GM18867 (cell line): ENCODE measurements around the gene BCL11A.

Experiments
- ATAC-seq: cut with Tn5 transposase; IDR thresholded peaks from one replicate; pipeline ENCODE4 v1.9.1; 2021; ENCODE audit warnings: mild to moderate bottlenecking, moderate library complexity; ENCODE audit not compliant: unreplicated experiment

The BCL11A gene

DNA sequence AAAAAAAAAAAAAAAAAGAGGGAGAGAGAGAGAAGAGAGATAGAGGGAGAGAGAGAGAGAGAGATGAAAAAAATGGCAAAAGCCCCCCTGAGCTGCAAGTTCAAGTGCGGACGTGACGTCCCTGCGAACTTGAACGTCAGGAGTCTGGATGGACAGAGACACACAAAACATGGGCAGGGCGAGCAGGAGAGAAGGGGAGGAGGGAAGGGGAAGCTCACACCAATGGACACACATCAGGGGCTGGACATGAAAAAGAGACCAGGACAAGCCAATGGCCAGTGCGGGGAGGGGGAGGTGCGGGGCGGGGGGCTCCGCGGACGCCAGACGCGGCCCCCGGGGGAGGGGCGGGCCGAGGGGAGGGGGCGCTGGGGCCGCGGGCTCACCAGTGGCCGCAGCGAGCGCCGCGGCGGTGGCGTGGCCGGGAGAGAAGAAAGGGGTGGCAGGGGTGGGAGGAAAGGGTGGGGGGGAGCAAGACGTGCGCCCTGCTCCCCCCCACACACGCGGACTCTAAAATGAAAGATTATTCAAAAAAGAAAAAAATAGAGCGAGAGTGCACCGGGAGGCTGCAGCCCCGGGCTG is at the start of gene BCL11A:
Gene BCL11A, minus strand, starts transcription at position 160 of the 579 bp plus-strand sequence. CDS start 384 bp downstream, outside the sequence.
- no peak for ATAC-seq

DNA sequence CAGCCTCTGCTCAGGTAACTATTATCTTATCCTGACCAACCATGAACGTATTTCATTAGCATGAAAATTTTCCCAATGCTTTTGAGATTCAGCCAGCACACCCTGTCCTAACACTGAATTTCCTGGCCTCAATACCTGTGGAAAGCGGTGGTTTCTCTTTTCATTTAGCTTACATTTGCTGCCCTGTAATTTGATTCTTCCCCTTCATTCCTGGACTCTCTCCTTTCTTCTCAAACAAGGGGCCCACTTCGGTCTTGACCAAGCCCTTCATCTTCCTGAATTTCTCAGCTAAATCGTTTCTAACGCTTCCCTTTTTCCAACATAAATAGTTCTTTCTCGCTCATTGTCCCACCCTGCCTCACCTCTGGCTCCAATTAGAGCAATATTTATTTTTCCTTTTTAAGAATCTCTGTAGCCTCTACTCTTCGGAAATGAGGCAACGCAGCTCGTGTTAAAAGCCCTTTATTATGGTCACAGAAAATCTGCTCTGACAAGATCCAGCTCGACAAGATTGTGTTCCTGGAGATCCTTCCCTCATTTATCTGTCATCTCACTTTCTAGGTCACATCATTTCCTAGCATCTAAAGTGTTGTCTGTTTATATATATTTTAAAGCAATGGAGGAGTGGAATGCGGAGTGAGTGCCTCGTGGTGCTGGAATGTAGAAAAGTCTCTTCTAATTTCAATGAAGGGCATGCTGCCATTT is 49.5 kb upstream of the BCL11A start:
- ATAC-seq = no peak

DNA sequence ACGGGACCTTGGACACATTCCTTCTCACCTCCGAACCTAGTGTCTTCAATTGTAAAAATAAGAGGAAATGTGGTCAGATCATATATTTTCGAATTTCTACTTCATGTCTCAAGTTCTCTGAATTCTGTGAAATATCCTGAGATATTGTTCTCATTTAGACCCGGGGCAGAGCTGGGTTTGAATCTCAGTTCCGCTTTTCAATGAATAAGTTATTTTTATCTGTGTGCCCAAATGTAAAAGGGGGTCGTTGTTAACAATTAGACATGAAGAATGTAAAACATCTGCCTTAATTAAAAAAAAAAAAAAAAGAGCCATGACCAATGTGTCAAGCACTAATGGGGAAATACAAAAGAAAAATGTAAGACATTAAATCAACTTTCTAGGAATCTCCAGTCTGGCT is 48.9 kb upstream of the BCL11A start:
- ATAC-seq = no peak

DNA sequence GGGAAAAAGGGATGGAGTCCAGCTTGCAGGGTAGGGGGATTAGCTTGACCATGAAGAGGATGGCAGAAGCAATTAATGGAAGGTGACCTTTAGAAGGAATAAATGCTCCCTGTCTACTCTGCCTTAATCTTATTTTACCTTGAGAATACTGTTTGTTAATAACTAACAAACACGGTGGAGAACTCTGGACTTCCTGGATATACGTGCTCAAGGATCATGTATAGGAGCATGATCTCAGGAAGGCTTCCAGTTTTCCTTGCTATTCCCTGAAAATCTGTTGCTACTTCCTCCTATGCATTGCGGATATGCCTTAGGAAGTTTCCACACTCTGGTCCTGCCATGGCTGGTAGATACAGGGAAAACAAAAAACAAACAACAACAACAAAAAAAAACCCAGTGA is 44.8 kb upstream of the BCL11A start:
- ATAC-seq = no peak

DNA sequence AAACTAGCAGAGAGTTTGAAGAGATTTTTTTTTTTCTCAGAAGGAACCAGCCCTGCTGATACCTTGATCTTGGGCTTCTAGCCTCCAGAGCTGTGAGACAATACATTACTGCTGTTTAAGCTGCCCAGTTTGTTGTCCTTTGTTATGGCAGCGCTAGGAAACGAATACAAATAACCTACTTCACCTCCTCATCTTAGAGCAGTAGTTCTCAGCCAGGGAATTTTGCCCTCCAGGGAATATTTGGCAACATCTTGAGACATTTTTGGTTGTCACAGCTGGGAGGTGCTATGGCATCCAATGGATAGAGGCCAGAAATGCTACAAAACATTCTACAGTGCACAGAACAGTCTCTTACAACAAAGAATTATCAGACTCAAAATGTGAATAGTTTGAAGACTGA is 43.9 kb upstream of the BCL11A start:
- ATAC-seq = no peak

DNA sequence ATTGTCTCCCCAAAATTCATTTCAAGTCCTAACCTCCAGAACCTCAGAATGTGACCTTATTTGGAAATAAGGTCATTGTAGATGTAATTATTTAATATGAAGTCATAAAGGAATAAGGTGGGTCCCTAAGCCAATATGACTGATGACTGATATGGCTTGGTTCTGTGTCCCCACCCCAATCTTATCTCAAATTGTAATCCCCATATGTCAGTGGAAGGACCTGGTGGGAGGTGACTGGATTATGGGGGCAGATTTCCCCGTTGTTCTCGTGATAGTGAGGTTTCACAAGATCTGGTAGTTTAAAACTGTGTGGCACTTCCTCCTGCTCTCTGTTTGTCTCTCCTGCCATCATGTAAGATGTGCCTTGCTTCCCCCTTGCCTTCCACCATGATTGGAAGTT is 43.0 kb upstream of the BCL11A start:
- no peak for ATAC-seq

DNA sequence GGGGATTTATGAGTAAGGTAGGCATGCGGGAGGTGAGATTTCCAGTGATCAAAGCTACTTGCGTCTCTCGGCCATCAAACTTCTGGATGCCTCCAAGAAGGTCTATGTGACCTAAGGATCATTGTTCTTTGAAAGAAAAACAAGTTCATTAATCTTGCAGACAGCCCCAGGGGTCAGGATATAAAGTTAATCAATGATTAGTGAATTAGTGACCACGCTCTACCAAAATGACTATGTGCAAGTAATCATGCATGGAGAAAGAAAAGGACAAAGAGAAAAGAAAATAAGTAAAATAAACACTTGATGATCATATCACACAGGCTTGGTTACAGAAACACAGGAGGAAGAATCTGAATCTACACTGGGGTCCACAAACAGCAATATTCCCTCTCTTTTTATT is 42.5 kb upstream of the BCL11A start:
- ATAC-seq = no peak

DNA sequence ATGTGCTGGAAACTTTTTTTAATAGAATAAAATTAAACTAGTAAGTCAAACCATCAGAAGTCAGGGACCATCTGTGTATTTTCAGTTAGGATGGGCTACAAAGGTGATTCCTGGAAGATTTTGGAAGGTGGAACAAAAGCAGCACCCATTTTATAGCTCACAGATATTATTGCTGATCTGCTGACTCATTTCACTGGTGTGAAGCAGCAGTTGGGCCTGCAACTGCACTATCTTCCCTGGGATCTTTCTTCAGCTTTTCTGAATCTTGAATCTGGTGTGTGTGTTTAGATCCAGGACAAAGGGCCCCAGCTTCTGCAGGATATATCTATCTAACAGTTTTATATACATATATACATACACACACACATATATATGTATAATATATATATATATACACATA is 35.6 kb upstream of the BCL11A start:
- ATAC-seq = no peak

DNA sequence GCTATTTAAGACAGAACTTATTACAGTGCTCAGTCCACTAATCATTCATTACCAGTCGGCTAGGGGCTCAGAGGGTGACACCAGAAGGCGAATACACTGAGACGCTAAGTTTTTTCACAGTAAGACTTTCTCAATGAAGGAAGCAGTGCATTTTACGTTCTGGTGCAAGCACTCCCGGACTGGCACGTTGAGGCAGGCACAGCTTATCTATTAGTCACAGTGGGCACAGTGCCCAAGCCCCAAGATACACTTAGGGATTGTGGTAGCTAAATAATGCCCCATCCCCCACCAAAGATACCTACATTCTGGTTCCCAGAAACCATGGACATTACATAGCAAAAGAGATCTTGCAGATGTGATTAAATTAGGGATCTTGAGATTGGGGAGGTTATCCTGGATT is 32.6 kb upstream of the BCL11A start:
- no peak for ATAC-seq

DNA sequence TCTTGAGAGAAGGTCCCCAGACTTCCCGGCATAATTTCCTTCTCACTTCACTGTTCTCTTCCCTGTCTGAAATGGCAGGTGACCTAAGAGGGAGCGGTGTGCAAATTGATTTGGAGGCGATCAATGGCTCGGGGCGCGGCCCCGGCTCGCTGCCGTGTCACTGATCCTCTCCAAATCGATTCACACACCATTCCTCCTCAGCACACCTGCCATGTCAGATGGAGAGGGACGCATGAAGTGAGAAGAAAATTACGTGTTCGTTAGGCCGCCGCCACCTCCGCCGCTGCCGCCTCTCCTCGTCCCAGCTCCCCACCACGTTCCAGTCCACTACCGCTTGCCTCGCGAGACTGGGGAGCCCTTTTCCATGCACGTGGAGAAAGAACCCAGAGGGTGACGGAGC is 31.8 kb upstream of the BCL11A start:
- no peak for ATAC-seq

DNA sequence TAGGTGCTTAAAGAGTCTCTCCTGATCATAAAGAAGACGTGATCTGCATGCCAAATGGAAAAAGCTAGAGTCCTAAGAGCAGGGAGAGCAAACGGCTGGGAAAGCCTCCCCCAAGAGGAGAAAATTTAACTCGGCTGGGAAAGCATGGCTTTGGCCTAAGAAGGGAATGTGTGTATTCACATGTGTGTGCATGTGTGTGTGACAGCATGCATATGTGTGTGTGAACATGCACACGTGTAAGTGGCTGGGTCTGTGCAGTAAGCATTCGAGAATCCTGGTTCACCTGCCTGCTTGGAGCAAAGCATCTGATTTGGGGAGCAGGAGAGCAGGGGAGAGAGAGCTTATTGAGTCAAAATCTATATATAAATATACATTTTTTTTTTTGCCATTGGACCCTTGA is 30.1 kb upstream of the BCL11A start:
- ATAC-seq = no peak

DNA sequence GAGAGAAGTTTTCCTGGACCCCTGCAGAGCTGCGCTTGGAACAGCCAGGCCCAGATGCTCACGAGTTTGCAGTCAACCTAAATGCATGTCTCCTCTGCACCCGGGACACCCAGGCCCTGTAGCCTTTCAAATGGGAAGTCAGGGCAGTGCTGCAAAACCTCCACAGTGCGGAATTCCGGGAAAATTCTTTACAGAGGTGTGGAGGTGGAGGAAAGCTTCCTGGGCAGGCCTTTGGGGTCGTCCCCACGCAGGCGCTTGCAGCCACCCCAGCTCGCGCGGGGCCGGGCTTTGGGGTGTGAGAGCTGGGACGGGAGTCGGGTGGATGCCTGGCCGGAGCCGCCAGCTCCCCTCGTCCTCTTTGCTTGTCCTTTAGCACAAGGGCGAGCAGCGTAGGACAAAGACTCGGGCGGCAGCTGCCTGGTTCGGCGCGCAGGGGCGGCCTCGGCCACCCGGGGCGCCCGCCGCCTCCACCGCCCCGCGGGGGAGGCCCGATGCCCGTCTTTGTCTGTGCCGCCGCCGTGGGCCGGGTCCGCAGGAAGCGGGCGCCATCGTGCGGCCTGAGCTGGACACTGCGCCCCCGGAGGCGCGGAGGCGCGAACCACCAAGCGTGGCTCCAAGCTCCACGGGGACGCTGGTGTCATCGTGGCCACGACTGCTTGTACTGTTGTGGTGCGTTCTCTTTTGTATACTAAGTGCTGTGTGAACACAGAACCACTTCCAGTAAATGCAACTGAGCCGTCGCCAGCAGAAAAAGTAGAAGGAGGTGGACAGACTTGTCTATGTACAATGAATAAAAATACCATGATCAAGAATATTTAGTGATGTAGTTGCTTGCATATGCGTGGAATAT is 28.2 kb upstream of the BCL11A start:
- peak; percentile 98 for ATAC-seq

DNA sequence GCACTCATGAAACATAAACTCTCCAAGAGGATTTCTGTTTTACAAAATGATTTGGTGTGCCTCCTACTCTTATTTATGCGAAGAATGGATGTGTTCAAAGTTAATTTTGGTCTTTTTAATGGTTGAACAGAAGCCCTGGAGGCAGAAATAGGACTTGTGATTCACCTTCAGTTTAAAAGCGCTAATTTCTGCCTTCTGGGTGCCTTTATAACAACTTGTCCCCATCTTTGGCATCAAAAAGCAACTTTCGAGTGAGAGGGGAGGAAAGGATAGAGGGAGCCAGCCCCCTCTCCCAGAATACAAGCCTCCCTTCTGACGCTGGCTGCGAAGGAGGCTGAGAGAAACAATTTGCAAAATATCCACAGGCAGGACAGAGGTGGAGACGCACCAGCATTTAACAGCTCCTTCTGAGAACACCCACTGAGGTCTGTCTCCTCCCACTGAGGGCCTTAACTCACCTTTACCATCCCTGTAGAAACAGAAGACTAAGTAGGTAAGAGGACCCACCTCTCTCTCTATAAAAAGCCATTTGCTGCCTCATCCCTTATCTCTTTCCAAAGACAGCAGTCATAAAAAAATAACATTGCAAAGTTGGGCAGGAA is 24.3 kb upstream of the BCL11A start:
- ATAC-seq = no peak

DNA sequence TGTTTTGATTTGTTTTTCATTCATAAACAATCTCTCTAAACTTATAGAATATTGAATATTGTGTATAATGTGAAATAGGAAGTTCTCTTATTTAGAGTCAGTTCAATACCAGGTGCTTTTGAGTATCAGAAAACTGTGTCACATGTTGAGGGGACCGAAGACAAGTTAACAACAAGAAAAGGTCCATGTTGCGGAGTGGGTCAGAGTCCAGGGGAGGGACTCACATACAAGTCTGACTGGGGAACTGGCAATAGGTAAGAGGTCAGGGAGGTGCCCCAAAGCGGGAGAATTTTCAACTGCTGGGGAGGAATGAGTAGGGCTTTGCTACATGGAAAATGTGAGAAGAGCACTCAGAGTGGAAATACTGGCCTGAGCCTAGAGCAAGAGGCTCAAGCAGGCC is 19.8 kb upstream of the BCL11A start:
- no peak for ATAC-seq

DNA sequence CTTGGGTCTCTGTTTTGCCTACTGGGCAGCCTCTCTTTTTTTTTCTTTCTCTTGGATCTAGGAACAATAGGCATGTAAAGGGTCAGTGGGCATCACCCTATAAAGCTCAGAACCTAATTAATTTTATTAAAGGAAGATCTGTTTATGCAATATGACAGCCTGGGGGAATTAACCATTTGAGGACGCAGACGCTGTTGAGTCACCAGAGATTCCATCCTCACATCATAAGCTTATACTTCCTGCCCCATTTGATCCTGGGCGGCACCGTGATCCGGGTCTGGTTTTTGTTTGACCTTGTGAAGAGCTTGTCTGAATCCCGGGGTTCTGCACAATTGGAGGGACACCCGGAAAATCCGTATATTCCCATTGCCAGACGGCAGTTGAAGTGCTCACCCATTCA is 16.8 kb upstream of the BCL11A start:
- no peak for ATAC-seq

DNA sequence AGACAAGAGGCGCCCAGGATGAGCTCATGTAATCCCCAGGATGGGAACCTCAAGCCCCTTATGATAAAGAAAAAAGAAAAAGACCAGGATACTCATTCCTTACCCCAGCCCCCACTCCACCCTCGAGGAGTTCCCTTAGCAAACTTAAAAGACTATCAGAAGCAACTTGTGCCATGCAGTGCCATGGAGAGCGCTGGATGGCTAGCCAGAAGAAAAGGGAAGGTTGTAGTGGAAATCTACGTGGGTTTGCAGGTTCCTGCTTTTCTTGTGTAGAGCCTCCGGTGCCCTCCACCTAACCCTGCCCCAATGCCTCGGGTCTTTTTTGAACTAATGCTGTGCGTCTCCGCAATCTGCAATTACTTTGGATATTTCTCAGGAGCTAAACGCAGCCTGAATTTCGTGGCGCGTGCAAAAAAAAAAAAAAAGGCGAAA is 16.2 kb upstream of the BCL11A start:
- ATAC-seq = no peak

DNA sequence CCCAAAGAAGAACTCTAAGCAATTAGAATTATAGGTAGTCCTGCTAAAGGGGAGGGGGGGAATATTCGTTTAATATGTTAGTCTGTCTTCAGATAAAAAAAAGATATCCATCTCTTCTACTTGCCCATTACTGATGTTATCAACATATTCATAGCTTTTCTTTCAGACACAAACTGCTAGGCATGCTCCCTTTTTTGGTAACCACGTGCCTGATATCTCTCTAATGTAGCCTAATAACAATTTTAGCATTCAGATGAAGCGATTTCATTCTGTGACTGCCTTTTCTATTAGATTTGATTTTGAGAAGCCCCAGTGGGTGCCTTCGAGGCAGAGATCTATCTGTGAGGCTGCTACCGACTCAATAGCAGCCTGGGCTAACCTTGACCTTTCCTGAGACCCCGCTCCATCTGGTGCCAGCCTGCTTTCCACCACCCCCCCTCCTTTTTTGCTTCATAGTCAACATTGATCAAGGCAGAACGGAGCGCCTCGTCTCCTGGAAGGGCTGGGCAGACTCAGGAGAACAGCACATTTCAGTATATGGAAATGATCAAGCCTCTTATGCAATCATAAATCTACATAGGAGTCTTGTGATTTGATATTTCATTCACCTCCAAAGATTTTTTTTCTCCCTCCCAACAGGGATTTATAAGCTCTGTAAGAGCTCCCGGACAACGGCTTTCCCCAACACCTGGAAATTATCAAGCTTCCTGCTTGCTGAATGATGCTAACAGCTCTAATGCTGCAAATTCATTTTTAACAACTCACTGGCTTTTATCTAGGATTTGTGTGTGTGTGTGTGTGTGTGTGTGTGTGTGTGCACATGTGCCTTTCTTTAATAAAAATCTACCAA is 14.7 kb upstream of the BCL11A start:
- ATAC-seq = no peak

DNA sequence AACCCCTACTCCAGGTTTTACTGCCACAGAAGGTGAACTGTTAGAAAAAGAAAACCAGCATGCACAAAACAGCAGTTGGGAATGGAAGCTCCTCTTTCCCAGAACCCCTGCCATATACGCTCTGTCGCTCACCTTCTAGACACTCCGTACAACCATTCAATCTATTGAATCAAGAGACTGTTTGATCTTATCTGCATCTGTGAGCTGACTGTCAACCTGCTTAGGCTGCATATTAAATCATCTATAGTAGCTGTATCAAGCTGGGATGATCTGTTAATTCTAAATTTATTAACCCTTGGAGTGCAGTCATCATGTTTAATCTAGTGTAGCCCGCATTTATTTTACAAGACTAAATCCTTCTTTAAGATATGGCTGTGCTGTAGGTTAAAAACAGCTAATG is 13.6 kb upstream of the BCL11A start:
- ATAC-seq = no peak

DNA sequence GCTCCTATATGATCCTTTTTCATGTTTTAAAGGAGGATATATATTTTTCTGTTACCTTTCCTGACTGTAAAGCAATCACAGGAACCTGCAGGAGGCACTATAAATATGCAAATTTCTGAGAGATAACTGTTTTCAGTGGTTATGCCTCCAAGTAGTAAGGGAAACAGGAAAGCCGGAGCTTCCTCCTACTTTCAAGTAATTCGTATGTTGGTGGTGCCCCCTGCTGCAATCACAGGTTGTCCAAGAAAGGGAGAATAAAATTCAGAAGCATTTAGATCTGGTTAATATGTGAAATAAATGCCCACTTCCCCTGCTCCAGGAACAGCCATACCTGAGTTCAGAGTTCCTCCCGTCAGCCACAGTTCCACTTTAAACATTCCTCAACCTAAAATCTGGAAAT is 12.0 kb upstream of the BCL11A start:
- no peak for ATAC-seq

DNA sequence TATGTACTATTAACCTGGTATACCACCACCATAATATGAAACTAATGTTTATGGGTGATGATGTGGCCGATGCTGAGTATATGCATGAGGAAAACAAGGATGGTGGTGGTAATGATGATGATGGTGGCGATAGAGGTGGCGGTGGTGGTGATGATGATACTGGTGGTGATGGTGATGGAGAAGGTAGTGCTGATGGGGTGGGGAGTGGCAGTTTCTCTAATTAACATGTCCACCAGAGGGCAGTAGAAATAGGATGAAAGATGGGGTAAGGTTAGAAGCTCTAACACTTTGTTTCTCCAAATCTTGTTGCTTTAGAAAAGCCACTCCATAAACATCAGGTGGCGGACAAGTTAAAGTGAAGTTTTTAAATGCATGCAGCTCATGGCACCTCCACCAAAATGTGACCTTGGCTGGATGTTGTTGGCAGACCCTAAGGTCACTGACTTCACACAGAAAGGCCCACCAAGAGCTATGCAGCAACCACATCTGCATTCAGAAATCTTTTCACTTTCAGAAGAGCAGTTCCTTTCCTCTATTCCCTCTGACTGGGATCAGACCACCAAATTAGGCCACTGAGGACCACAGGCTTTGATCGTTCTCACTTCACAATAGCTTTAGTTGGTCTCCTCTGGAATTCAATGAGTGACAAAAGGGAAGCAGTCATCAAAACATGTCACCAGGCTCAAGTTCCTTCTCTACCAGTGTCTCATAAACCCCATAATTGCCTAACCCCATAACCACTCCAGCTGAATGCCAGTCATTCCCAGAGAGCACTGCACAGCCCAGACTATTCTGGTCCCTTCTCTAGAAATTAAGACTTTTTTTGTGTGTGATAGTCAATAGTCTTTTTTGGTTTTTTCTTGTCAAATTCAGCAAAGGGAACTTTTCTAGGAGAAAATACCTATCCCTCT is 7.5 kb upstream of the BCL11A start:
- ATAC-seq = peak; percentile 76
